KBM-7 (cell line): Measurements from ENCODE around the gene ACSBG1.
A peak's percentile ranks its signal among the peaks of the same experiment; 100 is the strongest.

Experiments
- DNase-seq: peaks from one replicate; pipeline ENCODE4 v3.0.0-alpha.2; 2015
- in situ Hi-C: fragments of 300-500 bp; cut with MboI; formaldehyde crosslinking; loops from 2 replicates; pipeline ENCODE4 v1.14.3; 2020; ENCODE audit warnings: low sequenced_read_pairs, low pct_unique_long_range_greater_than_20kb, mixed read lengths

The ACSBG1 gene

GRCh38 chr15:78234515-78235040, at the start of gene ACSBG1:
Gene ACSBG1 (minus strand): TSS chr15:78234565. CDS start chr15:78234501, 64 bp downstream.
- in situ Hi-C loops: loop anchor here (10.0 to 25.0 kb wide), 3 partner anchors 103 to 272 kb away; partner anchors contain the start of gene CRABP1
- peak; percentile 24 for DNase-seq

GRCh38 chr15:78282324-78282723, 48.0 kb upstream of the ACSBG1 start:
- in situ Hi-C loops: no loop called here
- DNase-seq: no peak

- in situ Hi-C loops: no loop called here
- no peak for DNase-seq
Observed at GRCh38 chr15:78280319-78281072, 46.1 kb upstream of the ACSBG1 start.

GRCh38 chr15:78276064-78276943, 41.9 kb upstream of the ACSBG1 start:
- no peak for DNase-seq

GRCh38 chr15:78274994-78275393, 40.6 kb upstream of the ACSBG1 start:
- no peak for DNase-seq
- in situ Hi-C loops: no loop called here

More at GRCh38 chr15:78276064-78276943, 41.9 kb upstream of the ACSBG1 start:
- in situ Hi-C loops: no loop called here

GRCh38 chr15:78272776-78273175, 38.4 kb upstream of the ACSBG1 start:
- no peak for DNase-seq
- in situ Hi-C loops: no loop called here

- no peak for DNase-seq
- in situ Hi-C loops: no loop called here
Observed at GRCh38 chr15:78272316-78272715, 38.0 kb upstream of the ACSBG1 start.

GRCh38 chr15:78266806-78267205, 32.4 kb upstream of the ACSBG1 start:
- in situ Hi-C loops: no loop called here
- no peak for DNase-seq

GRCh38 chr15:78266229-78266628, 31.9 kb upstream of the ACSBG1 start:
- in situ Hi-C loops: no loop called here
- DNase-seq: no peak

GRCh38 chr15:78265752-78266224, 31.4 kb upstream of the ACSBG1 start:
- DNase-seq: no peak
- in situ Hi-C loops: no loop called here

- in situ Hi-C loops: no loop called here
- DNase-seq: no peak
Observed at GRCh38 chr15:78265137-78265460, 30.7 kb upstream of the ACSBG1 start.

- in situ Hi-C loops: no loop called here
- DNase-seq: no peak
Observed at GRCh38 chr15:78264304-78265136, 30.2 kb upstream of the ACSBG1 start, which contains the start of gene DNAJA4. Gene DNAJA4 (plus strand): TSS chr15:78264562. CDS start chr15:78264764, 202 bp downstream.

- in situ Hi-C loops: no loop called here
- no peak for DNase-seq
Observed at GRCh38 chr15:78263907-78264303, 29.5 kb upstream of the ACSBG1 start.

- no peak for DNase-seq
- in situ Hi-C loops: no loop called here
Observed at GRCh38 chr15:78263351-78263781, 29.0 kb upstream of the ACSBG1 start.

- in situ Hi-C loops: no loop called here
- no peak for DNase-seq
Observed at GRCh38 chr15:78261062-78261461, 26.7 kb upstream of the ACSBG1 start.

GRCh38 chr15:78260489-78260888, 26.1 kb upstream of the ACSBG1 start:
- DNase-seq: no peak
- in situ Hi-C loops: no loop called here

GRCh38 chr15:78259232-78259631, 24.9 kb upstream of the ACSBG1 start:
- in situ Hi-C loops: no loop called here
- DNase-seq: no peak

GRCh38 chr15:78257681-78258080, 23.3 kb upstream of the ACSBG1 start:
- DNase-seq: no peak
- in situ Hi-C loops: no loop called here

- in situ Hi-C loops: no loop called here
- no peak for DNase-seq
Observed at GRCh38 chr15:78256044-78256437, 21.7 kb upstream of the ACSBG1 start.
